Chondrocyte (in vitro differentiated cells): ENCODE results near the gene CEMIP. TPM values are rescaled to one million over a fixed set of nuclear protein-coding genes. Genes with fewer than 3 reads are reported as not detected.

Source experiments
- DNase-seq: peaks from one replicate; pipeline ENCODE4 v3.0.0; 2021; ENCODE audit warnings: mixed read lengths, low spot score
- H3K27ac Mint-ChIP-seq: one replicate; pipeline ENCODE4 v1.8.0; 2021; ENCODE audit warnings: mild to moderate bottlenecking, moderate library complexity, mixed read lengths; ENCODE audit not compliant: unreplicated experiment
- H3K27me3 Mint-ChIP-seq: 2 replicates; pipeline ENCODE4 v1.8.0; 2021; ENCODE audit warnings: low read depth, mixed read lengths
- H3K36me3 Mint-ChIP-seq: 2 replicates; pipeline ENCODE4 v1.8.0; 2021; ENCODE audit warnings: low read depth, mixed read lengths
- H3K4me1 Mint-ChIP-seq: 2 replicates; pipeline ENCODE4 v1.8.0; 2021; ENCODE audit warnings: low read depth, mild to moderate bottlenecking, mixed read lengths
- H3K4me3 Mint-ChIP-seq: one replicate; pipeline ENCODE4 v1.8.0; 2021; ENCODE audit warnings: mild to moderate bottlenecking, moderate library complexity, mixed read lengths; ENCODE audit not compliant: unreplicated experiment
- H3K9me3 Mint-ChIP-seq: 2 replicates; pipeline ENCODE4 v1.8.0; 2021; ENCODE audit warnings: low read depth, mixed read lengths
- total RNA-seq: library from RNA; stranded (reverse); gene quantifications from 3 replicates; pipeline ENCODE4 v1.2.1, GENCODE V29; 2021
- TF ChIP-seq, protein P1 (sequence below): fragments of 200-600 bp; sonication (generic); IDR thresholded peaks from 2 replicates; pipeline ENCODE4 v1.5.0; 2021; ENCODE audit warnings: antibody characterized with exemption, mild to moderate bottlenecking, moderate library complexity

Gene CEMIP
- total RNA-seq, 1 donor from 2014 or later: 146 TPM

DNA sequence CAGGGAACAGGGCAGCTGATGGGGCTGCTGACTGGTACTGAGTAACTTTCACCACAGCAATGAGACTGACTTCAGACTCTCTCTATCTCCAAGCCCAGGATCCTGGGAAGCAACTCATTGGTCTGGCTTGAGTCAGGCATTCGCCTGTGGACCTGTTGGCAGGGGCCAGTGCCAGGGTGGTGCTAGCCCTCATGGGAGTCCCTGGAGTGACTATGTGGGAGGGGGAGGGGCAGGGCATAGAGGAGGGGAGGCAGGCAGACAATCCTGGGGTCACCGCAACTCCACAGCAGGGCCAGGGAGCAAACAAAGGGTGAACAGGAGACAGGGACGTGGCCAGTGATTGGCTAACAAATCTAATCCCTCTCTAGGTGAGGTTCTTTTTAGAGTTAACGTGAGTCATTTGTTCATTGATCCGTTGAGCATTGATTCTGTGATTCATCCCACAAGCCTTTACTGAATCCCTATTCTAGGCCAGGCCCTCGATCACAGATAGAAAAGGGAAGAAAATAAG, 71.8 kb downstream of the CEMIP start:
- TF ChIP-seq, protein P1, sequence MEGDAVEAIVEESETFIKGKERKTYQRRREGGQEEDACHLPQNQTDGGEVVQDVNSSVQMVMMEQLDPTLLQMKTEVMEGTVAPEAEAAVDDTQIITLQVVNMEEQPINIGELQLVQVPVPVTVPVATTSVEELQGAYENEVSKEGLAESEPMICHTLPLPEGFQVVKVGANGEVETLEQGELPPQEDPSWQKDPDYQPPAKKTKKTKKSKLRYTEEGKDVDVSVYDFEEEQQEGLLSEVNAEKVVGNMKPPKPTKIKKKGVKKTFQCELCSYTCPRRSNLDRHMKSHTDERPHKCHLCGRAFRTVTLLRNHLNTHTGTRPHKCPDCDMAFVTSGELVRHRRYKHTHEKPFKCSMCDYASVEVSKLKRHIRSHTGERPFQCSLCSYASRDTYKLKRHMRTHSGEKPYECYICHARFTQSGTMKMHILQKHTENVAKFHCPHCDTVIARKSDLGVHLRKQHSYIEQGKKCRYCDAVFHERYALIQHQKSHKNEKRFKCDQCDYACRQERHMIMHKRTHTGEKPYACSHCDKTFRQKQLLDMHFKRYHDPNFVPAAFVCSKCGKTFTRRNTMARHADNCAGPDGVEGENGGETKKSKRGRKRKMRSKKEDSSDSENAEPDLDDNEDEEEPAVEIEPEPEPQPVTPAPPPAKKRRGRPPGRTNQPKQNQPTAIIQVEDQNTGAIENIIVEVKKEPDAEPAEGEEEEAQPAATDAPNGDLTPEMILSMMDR: no peak
- H3K36me3 Mint-ChIP-seq: peaks cover 24% of the 10 kb centered on the region
- no peaks in the 10 kb centered on the region for H3K9me3 Mint-ChIP-seq
- no peak overlapping the region for H3K27ac Mint-ChIP-seq
- no peak overlapping the region for H3K4me3 Mint-ChIP-seq
- DNase-seq: no peak
- peaks cover 26% of the 10 kb centered on the region for H3K4me1 Mint-ChIP-seq
- H3K27me3 Mint-ChIP-seq: no peaks in the 10 kb centered on the region

- no peaks in the 10 kb centered on the region for H3K27me3 Mint-ChIP-seq
- H3K27ac Mint-ChIP-seq: no peak overlapping the region
- DNase-seq: no peak
- peaks cover 23% of the 10 kb centered on the region for H3K36me3 Mint-ChIP-seq
- TF ChIP-seq, protein P1: no peak
- H3K9me3 Mint-ChIP-seq: no peaks in the 10 kb centered on the region
- H3K4me1 Mint-ChIP-seq: peaks cover 42% of the 10 kb centered on the region
- H3K4me3 Mint-ChIP-seq: no peak overlapping the region
Measured at GRCh38 chr15:80852676-80853075, 73.5 kb downstream of the CEMIP start.

DNA sequence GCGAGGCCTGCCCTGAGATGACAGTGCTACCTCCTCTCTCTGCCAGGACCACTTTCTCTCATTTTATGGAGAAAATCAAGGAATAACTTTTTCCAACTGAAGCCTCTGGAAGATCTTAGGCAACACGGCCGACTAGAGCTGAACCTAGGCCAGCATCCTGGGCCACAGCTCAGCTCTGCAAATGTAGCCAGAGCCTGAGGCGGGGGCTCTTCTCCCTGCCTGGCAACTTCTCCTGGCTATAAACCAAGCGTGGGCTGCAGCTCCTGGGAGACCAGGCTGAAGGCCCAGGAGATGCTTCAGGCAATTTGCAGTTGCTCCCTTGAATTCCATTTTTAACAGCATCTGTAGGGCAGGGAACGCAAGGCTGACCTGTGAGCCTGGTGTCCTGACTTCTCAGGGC, 74.9 kb downstream of the CEMIP start:
- Mint-ChIP-seq H3K4me3 (no peak overlapping the region), H3K4me1 (peaks cover 44% of the 10 kb centered on the region), H3K9me3 (no peaks in the 10 kb centered on the region), H3K36me3 (peaks cover 25% of the 10 kb centered on the region), H3K27ac (no peak overlapping the region), H3K27me3 (no peaks in the 10 kb centered on the region)
- TF ChIP-seq, protein P1: no peak
- DNase-seq: no peak

DNA sequence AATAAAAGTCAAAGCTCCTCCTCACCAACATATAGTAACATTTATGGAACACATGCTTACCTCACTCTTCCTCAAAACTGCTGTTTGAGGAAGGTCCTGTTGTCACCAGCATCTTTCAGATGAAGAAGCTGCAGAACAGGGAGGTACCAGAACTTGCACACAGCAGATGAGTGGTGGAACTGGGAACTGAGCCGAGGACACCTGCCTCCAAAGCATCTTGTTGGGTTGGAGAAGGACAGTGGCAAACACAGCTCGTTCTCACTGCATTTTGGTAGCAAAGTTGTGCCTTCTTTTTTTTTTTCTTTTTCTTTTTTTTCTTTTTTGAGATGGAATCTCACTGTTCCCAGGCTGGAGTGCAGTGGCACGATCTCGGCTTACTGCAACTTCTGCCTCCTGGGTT, 76.0 kb downstream of the CEMIP start:
- H3K36me3 Mint-ChIP-seq: peaks cover 26% of the 10 kb centered on the region
- TF ChIP-seq, protein P1: no peak
- no peaks in the 10 kb centered on the region for H3K9me3 Mint-ChIP-seq
- no peak overlapping the region for H3K27ac Mint-ChIP-seq
- no peaks in the 10 kb centered on the region for H3K27me3 Mint-ChIP-seq
- no peak overlapping the region for H3K4me3 Mint-ChIP-seq
- no peak for DNase-seq
- peaks cover 36% of the 10 kb centered on the region for H3K4me1 Mint-ChIP-seq

DNA sequence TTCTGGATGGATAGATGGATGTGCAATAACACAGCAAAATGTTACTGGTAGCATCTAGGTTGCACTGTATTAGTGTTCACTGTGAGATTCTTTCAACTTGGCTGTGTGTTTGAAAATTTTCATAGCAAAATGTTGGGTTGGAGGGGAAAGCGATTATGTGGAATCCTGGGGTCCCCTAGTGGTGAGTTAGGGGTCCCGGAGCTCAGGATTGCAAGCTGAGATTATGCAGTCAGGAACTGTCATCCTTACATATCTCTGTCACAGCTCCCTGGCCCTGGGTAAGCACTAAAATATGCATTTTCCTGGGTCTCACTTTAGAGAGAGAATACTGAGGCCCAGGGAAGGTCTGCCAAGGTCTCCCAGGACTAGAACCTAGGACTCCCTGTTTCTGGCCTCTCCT, 77.2 kb downstream of the CEMIP start:
- peaks cover 36% of the 10 kb centered on the region for H3K4me1 Mint-ChIP-seq
- no peak overlapping the region for H3K4me3 Mint-ChIP-seq
- H3K36me3 Mint-ChIP-seq: peaks cover 29% of the 10 kb centered on the region
- H3K9me3 Mint-ChIP-seq: no peaks in the 10 kb centered on the region
- TF ChIP-seq, protein P1: peak; percentile 61
- no peak for DNase-seq
- peak overlapping the region; percentile 67 for H3K27ac Mint-ChIP-seq
- H3K27me3 Mint-ChIP-seq: no peaks in the 10 kb centered on the region
